Measurements from ENCODE around the gene VPS37B. TPM values are rescaled to one million over a fixed set of nuclear protein-coding genes. Genes with fewer than 3 reads are reported as not detected.

The VPS37B gene
- polyA plus RNA-seq, 1 of the 3 experiments (the other 2 are of a cell fraction): 41.1 TPM

DNA sequence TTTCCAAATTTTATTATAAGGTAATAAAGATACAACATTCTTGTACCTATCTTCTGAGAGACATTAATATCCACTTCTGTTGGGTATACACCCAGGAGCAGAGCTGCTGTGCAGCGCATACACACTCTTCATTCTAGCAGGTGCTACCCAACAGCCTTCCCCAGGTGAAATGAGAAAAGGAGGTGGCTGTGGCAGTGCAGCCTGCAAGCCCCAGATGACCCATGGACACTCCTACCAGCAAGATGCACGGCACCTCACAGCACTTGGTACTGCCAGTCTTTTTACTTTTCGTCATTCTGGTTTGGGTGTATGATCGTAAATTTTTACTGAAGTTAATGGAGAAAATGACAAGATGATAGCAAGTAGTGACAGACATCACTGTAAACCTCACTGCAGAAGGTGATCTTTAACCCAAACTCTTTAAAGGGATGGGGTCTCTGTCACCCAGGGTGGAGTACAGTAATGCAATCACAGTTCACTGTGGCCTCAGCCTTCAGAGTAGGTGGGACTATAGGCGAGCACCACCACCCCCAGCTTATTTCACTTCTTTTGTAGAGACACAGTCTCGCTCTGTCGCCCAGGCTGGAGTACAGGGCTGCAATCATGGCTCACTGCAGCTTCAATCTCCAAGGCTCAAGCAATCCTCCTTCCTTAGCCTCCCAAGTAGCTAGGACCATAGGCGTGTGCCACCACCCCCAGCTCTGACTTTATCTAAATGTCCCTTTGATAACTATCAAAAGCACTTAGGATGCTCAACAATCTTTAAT lies 26.5 kb downstream of the VPS37B start:
- TF ChIP-seq TAF1 (IDR thresholded peaks at IDR 0.05; ENCODE audit: borderline replicate concordance, low read depth, low read length) (no peak), FOXM1 (IDR thresholded peaks at IDR 0.05; ENCODE audit: low read depth) (no peak), RFX5 (IDR thresholded peaks at IDR 0.05; ENCODE audit: low read length) (no peak), SMC3 (IDR thresholded peaks at IDR 0.05; ENCODE audit: low read depth, low read length) (no peak), GATA2 (CRISPR knock-in tag; IDR thresholded peaks at IDR 0.05) (no peak), MXI1 (IDR thresholded peaks at IDR 0.05; ENCODE audit: low read depth, low read length) (no peak)
- TF ChIP-seq, protein P1, sequence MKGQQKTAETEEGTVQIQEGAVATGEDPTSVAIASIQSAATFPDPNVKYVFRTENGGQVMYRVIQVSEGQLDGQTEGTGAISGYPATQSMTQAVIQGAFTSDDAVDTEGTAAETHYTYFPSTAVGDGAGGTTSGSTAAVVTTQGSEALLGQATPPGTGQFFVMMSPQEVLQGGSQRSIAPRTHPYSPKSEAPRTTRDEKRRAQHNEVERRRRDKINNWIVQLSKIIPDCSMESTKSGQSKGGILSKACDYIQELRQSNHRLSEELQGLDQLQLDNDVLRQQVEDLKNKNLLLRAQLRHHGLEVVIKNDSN (IDR thresholded peaks at IDR 0.05; ENCODE audit: borderline replicate concordance, low read depth): no peak
- TF ChIP-seq, protein P2, sequence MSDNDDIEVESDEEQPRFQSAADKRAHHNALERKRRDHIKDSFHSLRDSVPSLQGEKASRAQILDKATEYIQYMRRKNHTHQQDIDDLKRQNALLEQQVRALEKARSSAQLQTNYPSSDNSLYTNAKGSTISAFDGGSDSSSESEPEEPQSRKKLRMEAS (IDR thresholded peaks at IDR 0.05; ENCODE audit: low read depth): no peak
- Histone ChIP-seq H3K79me2 (ENCODE audit: insufficient read depth) (peaks cover 31% of the 10 kb centered on the region), H2AFZ (ENCODE audit: low read depth) (no peak overlapping the region), H3K4me3 (ENCODE audit: low read depth in 2 of 2, low read length in 1 of 2) (no peak overlapping the region), H3K4me1 (ENCODE audit: control insufficient read depth in 1 of 2, insufficient read depth in 2 of 2, low read depth in 1 of 2, low read length in 1 of 2) (peaks cover 15 to 51% of the 10 kb centered on the region in 2 experiments; a peak in 3 of 4 replicates), H3K27me3 (ENCODE audit: insufficient read depth) (no peaks in the 10 kb centered on the region), H3K9me3 (no peaks in the 10 kb centered on the region), H3F3A (replicated peaks; ENCODE audit: insufficient read depth) (no peaks in the 10 kb centered on the region), H3K36me3 (replicated peaks in 1 of 2; ENCODE audit: control insufficient read depth in 1 of 2, insufficient read depth in 2 of 2, low read length in 1 of 2) (peaks cover 9 to 40% of the 10 kb centered on the region in 2 experiments), H3K27ac (ENCODE audit: low read depth in 2 of 2, low read length in 1 of 2) (no peak overlapping the region), H4K20me1 (ENCODE audit: insufficient read depth) (peaks cover 6% of the 10 kb centered on the region; the same call in 1 of the 2 replicates), H3K4me2 (no peak overlapping the region), H3K9me2 (no peaks in the 10 kb centered on the region), H3K9ac (no peak overlapping the region)
- DNase-seq: no peak
- 93% methylated on average over 8 of the region's 8 CpGs for WGBS (ENCODE audit: low lambda C conversion rate)
- ChIA-PET CTCF (interaction anchor here (0.7 to 6.3 kb wide), 9 partner anchors 9 to 369 kb away, joined by 3 to 28 read pairs (median 4); no protein-coding TSS in a partner anchor), POLR2A (no interaction called here)

DNA sequence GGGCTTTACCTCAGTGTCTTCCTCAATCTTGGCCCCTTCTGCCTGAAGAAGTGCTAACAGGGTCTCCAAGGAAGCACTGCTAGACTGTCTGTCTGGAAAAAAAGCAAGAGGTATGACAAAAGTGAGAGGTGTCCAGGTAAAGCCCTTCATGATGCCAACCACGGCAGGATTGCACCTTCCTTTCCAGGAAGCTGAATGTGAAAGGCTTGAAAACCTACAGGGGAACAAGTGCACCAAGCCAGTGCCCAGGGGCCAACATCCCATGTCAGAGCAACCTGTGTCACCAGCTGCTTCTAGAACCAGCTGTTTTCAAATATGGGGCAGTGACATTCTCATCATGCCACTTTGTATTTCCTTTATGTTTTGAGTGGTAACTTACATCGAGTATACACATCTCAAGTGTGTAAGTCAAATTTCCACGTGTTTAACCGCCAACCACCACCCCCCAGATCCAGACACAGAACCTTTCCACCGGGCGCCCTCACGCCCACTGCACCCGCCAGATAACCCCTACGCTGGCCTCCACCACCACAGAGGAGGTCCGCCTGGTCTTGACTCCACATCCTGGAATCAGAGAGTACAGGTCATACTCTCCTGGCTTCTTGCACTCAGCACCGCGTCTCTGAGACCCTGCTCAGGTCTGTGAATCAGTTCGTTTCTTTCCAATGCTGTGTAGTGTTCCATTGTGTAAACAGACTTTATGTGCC lies 27.3 kb downstream of the VPS37B start:
- H3K9ac ChIP-seq: no peak overlapping the region
- no peak overlapping the region for H3K4me3 ChIP-seq (ENCODE audit: low read depth in 2 of 2, low read length in 1 of 2)
- no peak overlapping the region for H2AFZ ChIP-seq (ENCODE audit: low read depth)
- H3K4me1 ChIP-seq (ENCODE audit: control insufficient read depth in 1 of 2, insufficient read depth in 2 of 2, low read depth in 1 of 2, low read length in 1 of 2): peaks cover 15 to 46% of the 10 kb centered on the region in 2 experiments; a peak in 3 of 4 replicates
- H3K4me2 ChIP-seq: no peak overlapping the region
- ChIA-PET POLR2A (no interaction called here), CTCF (interaction anchor here (1.1 to 6.3 kb wide), 3 partner anchors 30 to 369 kb away, joined by 3 to 28 read pairs (median 5); no protein-coding TSS in a partner anchor)
- H3K9me2 ChIP-seq: no peaks in the 10 kb centered on the region
- no peaks in the 10 kb centered on the region for H3F3A ChIP-seq (replicated peaks; ENCODE audit: insufficient read depth)
- 96% methylated on average over 13 of the region's 13 CpGs for WGBS (ENCODE audit: low lambda C conversion rate)
- H3K27ac ChIP-seq (ENCODE audit: low read depth in 2 of 2, low read length in 1 of 2): no peak overlapping the region; a peak in 1 of 4 replicates
- H3K9me3 ChIP-seq: no peaks in the 10 kb centered on the region
- H3K79me2 ChIP-seq (ENCODE audit: insufficient read depth): peaks cover 24% of the 10 kb centered on the region
- H3K36me3 ChIP-seq (replicated peaks in 1 of 2; ENCODE audit: control insufficient read depth in 1 of 2, insufficient read depth in 2 of 2, low read length in 1 of 2): peaks cover 9 to 43% of the 10 kb centered on the region in 2 experiments
- H3K27me3 ChIP-seq (ENCODE audit: insufficient read depth): no peaks in the 10 kb centered on the region
- DNase-seq: no peak
- H4K20me1 ChIP-seq (ENCODE audit: insufficient read depth): peaks cover 6% of the 10 kb centered on the region; the same call in 1 of the 2 replicates
- no peak for TF ChIP-seq EP300 (IDR thresholded peaks at IDR 0.05; ENCODE audit: borderline replicate concordance in 1 of 2, low read depth in 1 of 2, low read length in 1 of 2)
- TF ChIP-seq, protein P3, sequence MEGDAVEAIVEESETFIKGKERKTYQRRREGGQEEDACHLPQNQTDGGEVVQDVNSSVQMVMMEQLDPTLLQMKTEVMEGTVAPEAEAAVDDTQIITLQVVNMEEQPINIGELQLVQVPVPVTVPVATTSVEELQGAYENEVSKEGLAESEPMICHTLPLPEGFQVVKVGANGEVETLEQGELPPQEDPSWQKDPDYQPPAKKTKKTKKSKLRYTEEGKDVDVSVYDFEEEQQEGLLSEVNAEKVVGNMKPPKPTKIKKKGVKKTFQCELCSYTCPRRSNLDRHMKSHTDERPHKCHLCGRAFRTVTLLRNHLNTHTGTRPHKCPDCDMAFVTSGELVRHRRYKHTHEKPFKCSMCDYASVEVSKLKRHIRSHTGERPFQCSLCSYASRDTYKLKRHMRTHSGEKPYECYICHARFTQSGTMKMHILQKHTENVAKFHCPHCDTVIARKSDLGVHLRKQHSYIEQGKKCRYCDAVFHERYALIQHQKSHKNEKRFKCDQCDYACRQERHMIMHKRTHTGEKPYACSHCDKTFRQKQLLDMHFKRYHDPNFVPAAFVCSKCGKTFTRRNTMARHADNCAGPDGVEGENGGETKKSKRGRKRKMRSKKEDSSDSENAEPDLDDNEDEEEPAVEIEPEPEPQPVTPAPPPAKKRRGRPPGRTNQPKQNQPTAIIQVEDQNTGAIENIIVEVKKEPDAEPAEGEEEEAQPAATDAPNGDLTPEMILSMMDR (IDR thresholded peaks at IDR 0.05): no peak
- TF ChIP-seq SIN3A (IDR thresholded peaks at IDR 0.05; ENCODE audit: borderline replicate concordance, low read depth, low read length): no peak
- TF ChIP-seq JUND (IDR thresholded peaks at IDR 0.05): no peak
- TF ChIP-seq RXRA (IDR thresholded peaks at IDR 0.05; ENCODE audit: borderline replicate concordance, low read depth): no peak
- TF ChIP-seq, protein P4, sequence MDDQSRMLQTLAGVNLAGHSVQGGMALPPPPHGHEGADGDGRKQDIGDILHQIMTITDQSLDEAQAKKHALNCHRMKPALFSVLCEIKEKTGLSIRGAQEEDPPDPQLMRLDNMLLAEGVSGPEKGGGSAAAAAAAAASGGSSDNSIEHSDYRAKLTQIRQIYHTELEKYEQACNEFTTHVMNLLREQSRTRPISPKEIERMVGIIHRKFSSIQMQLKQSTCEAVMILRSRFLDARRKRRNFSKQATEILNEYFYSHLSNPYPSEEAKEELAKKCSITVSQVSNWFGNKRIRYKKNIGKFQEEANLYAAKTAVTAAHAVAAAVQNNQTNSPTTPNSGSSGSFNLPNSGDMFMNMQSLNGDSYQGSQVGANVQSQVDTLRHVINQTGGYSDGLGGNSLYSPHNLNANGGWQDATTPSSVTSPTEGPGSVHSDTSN (IDR thresholded peaks at IDR 0.05): no peak

Data from SK-N-SH (cell line).